Measurements from ENCODE around the gene GPR18.

- TF ChIP-seq CTCF (IDR thresholded peaks at IDR 0.05 in 2 of 3, conservative IDR thresholded peaks at IDR 0.05 in 1 of 3; ENCODE audit: borderline replicate concordance in 1 of 3, insufficient read depth in 1 of 3, low read depth in 2 of 3, low read length in 2 of 3), result no peak
- TF ChIP-seq EZH2 (IDR thresholded peaks at IDR 0.05), result no peak
Measured at GRCh38 chr13:99294198-99294597, 36.0 kb upstream of the GPR18 start.
